Right cardiac atrium (tissue), 5 donors: ENCODE results near the gene RFNG. TPM values are rescaled to one million over a fixed set of nuclear protein-coding genes. Genes with fewer than 3 reads are reported as not detected.

Experiments
- ATAC-seq, 2 donors: fragments of 200-7000 bp; cut with Tn5 transposase; one replicate each; pipeline versions ENCODE4 v1.8.0 to v1.9.1; 2020; ENCODE audit warnings: moderate library complexity in 2 of 2, mild to moderate bottlenecking in 1 of 2
- DNase-seq, 3 donors: peaks; one replicate each; pipeline ENCODE4 v3.0.0-alpha.2; 2020
- H3K27ac ChIP-seq: one replicate; pipeline ENCODE4 v1.5.1; 2013; ENCODE audit warnings: mild to moderate bottlenecking, low read length, control low read depth, moderate library complexity
- H3K27me3 ChIP-seq: one replicate; pipeline ENCODE4 v1.6.1; 2013; ENCODE audit not compliant: control insufficient read depth, insufficient read depth
- H3K4me1 ChIP-seq: one replicate; pipeline ENCODE4 v1.6.1; 2013; ENCODE audit warnings: low read length; ENCODE audit not compliant: control insufficient read depth, insufficient read depth
- H3K4me3 ChIP-seq: one replicate; pipeline ENCODE4 v1.5.1; 2013; ENCODE audit warnings: low read length, control low read depth
- H3K9me3 ChIP-seq: one replicate; pipeline ENCODE4 v1.6.1; 2013; ENCODE audit warnings: low read length; ENCODE audit not compliant: control insufficient read depth
- WGBS: extraction: QIAGEN DNeasy Blood & Tissue Kit; methylation state at CpG from one replicate; pipeline ENCODE4 v1.1.7; 2013; 5-methylcytosine and 5-hydroxymethylcytosine counted together
- intact Hi-C, 4 donors: fragments of 100-400 bp; cut with DNase I; formaldehyde crosslinking; loops; one replicate each; pipeline versions ENCODE4 v1.11.0 to v1.14.0; 2022 to 2023
- polyA plus RNA-seq: library from polyadenylated mRNA; stranded (reverse); fragments of 200-250 nt; gene quantifications from one replicate; pipeline ENCODE4 v1.2.3, GENCODE V29; 2013
- total RNA-seq, 4 donors: library from RNA; stranded (reverse); fragmentation: NEBNext Ultra II Directional; extraction: Animal tissue kit (Norgen Biotek cat#: 25700); gene quantifications; one replicate each; pipeline ENCODE4 v1.2.1, GENCODE V29; 2021
- donor health status: healthy with polysubstance abuse.
- donor health status: DM: no; HTN: yes; CAD: no.
- donor health status: DM: no; HTN: no; CAD: no.
- donor health status: DM: no; HTN: yes; CAD: no; lungs with severe emphysema.
- donor health status: DM: yes; HTN: yes; CAD: no.

Gene RFNG
- total and polyA plus RNA-seq, 5 donors: 19.0 to 25.4 (median 20.5) TPM

GRCh38 chr17:82008941-82009405 is 42.6 kb downstream of the RFNG start:
- Histone ChIP-seq H3K4me3 (no peak overlapping the region), H3K9me3 (no peaks in the 10 kb centered on the region), H3K27me3 (no peaks in the 10 kb centered on the region), H3K27ac (no peak overlapping the region), H3K4me1 (peaks cover under 1% of the 10 kb centered on the region)
- DNase-seq (no peak), ATAC-seq (no peak)
- intact Hi-C loops: no loop called here
- 92% methylated on average over 28 of the region's 28 CpGs for WGBS

GRCh38 chr17:82008258-82008940 is 43.2 kb downstream of the RFNG start:
- WGBS: 82% methylated on average over 26 of the region's 26 CpGs
- Histone ChIP-seq H3K27ac (no peak overlapping the region), H3K9me3 (no peaks in the 10 kb centered on the region), H3K4me3 (no peak overlapping the region), H3K27me3 (no peaks in the 10 kb centered on the region), H3K4me1 (no peaks in the 10 kb centered on the region)
- intact Hi-C loops: no loop called here
- ATAC-seq (no peak), DNase-seq (no peak)

GRCh38 chr17:82007495-82008257 is 43.9 kb downstream of the RFNG start:
- 84% methylated on average over 30 of the region's 30 CpGs for WGBS
- Histone ChIP-seq H3K27ac (no peak overlapping the region), H3K4me1 (no peaks in the 10 kb centered on the region), H3K4me3 (no peak overlapping the region), H3K27me3 (no peaks in the 10 kb centered on the region), H3K9me3 (no peaks in the 10 kb centered on the region)
- intact Hi-C loops: no loop called here
- DNase-seq: no peak
- ATAC-seq: no peak

- no peaks in the 10 kb centered on the region for H3K4me1 ChIP-seq
- WGBS: 85% methylated on average over 6 of the region's 6 CpGs
- intact Hi-C loops: no loop called here
These were observed 44.5 kb downstream of the RFNG start for GRCh38 chr17:82007228-82007494.

GRCh38 chr17:82006468-82007227 is 45.0 kb downstream of the RFNG start:
- 66% methylated on average over 24 of the region's 24 CpGs for WGBS
- intact Hi-C loops: no loop called here
- peak in 1 of 3 donors; percentile 56 for DNase-seq
- H3K27me3 ChIP-seq: no peaks in the 10 kb centered on the region
- H3K27ac ChIP-seq: no peak overlapping the region
- H3K4me1 ChIP-seq: no peaks in the 10 kb centered on the region
- no peak overlapping the region for H3K4me3 ChIP-seq
- H3K9me3 ChIP-seq: no peaks in the 10 kb centered on the region
- peak in 1 of 2 donors; percentile 34 for ATAC-seq

More at GRCh38 chr17:82007228-82007494, 44.5 kb downstream of the RFNG start:
- Histone ChIP-seq H3K9me3 (no peaks in the 10 kb centered on the region), H3K4me3 (no peak overlapping the region), H3K27me3 (no peaks in the 10 kb centered on the region), H3K27ac (no peak overlapping the region)
- DNase-seq (no peak), ATAC-seq (no peak)

- intact Hi-C loops: no loop called here
- ATAC-seq (no peak), DNase-seq (no peak)
- Histone ChIP-seq H3K4me1 (no peaks in the 10 kb centered on the region), H3K27ac (no peak overlapping the region), H3K27me3 (no peaks in the 10 kb centered on the region), H3K4me3 (no peak overlapping the region), H3K9me3 (no peaks in the 10 kb centered on the region)
- WGBS: 85% methylated on average over 30 of the region's 30 CpGs
These were observed 45.8 kb downstream of the RFNG start for GRCh38 chr17:82005701-82006348.

- Histone ChIP-seq H3K4me3 (no peak overlapping the region), H3K27me3 (no peaks in the 10 kb centered on the region), H3K9me3 (no peaks in the 10 kb centered on the region), H3K4me1 (no peaks in the 10 kb centered on the region), H3K27ac (no peak overlapping the region)
- WGBS: 87% methylated on average over 41 of the region's 41 CpGs
- intact Hi-C loops: no loop called here
- ATAC-seq: no peak
- no peak for DNase-seq
These were observed 46.8 kb downstream of the RFNG start for GRCh38 chr17:82004517-82005455.

GRCh38 chr17:82003411-82004381 is 47.9 kb downstream of the RFNG start:
- intact Hi-C loops: no loop called here
- no peaks in the 10 kb centered on the region for H3K4me1 ChIP-seq
- WGBS: 59% methylated on average over 53 of the region's 53 CpGs
- H3K27ac ChIP-seq: no peak overlapping the region
- no peak overlapping the region for H3K4me3 ChIP-seq
- ATAC-seq: peak; percentile 45 to 83
- H3K9me3 ChIP-seq: no peaks in the 10 kb centered on the region
- DNase-seq: peak; percentile 77 to 82 (median 79)
- H3K27me3 ChIP-seq: no peaks in the 10 kb centered on the region

- H3K4me1 ChIP-seq: no peaks in the 10 kb centered on the region
- WGBS: 81% methylated on average over 17 of the region's 17 CpGs
- H3K4me3 ChIP-seq: no peak overlapping the region
- H3K27me3 ChIP-seq: no peaks in the 10 kb centered on the region
- ATAC-seq (no peak), DNase-seq (no peak)
- H3K9me3 ChIP-seq: no peaks in the 10 kb centered on the region
- intact Hi-C loops: no loop called here
- no peak overlapping the region for H3K27ac ChIP-seq
These were observed 50.0 kb downstream of the RFNG start for GRCh38 chr17:82001571-82002056.
